LHCN-M2 (cell line): ENCODE data around the gene CYFIP1. TPM values are rescaled to one million over a fixed set of nuclear protein-coding genes. Genes with fewer than 3 reads are reported as not detected.

ENCODE experiments used
- DNase-seq: peaks from one replicate; pipeline ENCODE4 v3.0.0-alpha.2; 2012; ENCODE audit warnings: low read depth
- total RNA-seq: library from RNA; depleted of rRNA; stranded (reverse); fragments of >200 nt; gene quantifications from 2 replicates; pipeline ENCODE4 v1.2.3, GENCODE V29; 2014; rRNA removed

CYFIP1 gene
- total RNA-seq, 1 experiment from 2014 or later = 90.4 TPM

- no peak for DNase-seq
These were observed 160.5 kb downstream of the CYFIP1 start for GRCh38 chr15:22819651-22820050.

Other genes starting within 250 kb of the CYFIP1 start
- gene NIPA1, start 193.7 kb downstream of the CYFIP1 start, total RNA-seq = 5.6 and 7.7 TPM in 2 replicates
- gene NIPA2, start 141.7 kb downstream of the CYFIP1 start, total RNA-seq = 117 and 118 TPM in 2 replicates
- gene TUBGCP5, start 59.2 kb upstream of the CYFIP1 start, total RNA-seq = 31.2 and 31.5 TPM in 2 replicates
- gene GOLGA6L1, start 156.5 kb upstream of the CYFIP1 start, total RNA-seq = not detected in 2 replicates